T-helper 17 cell (primary cell): ENCODE measurements around the gene ENTR1. TPM values are rescaled to one million over a fixed set of nuclear protein-coding genes. Genes with fewer than 3 reads are reported as not detected.

Source experiments
- ATAC-seq: fragments of 150-1000 bp; cut with Tn5 transposase; 2 replicates; pipeline ENCODE4 v1.10.0; 2021; ENCODE audit warnings: mild to moderate bottlenecking, moderate library complexity
- DNase-seq, 3 donors: peaks; one replicate each; pipeline versions ENCODE4 v3.0.0 to v3.0.0-alpha.2; 2020 to 2021
- H3K9me3 ChIP-seq: one replicate; pipeline ENCODE4 v1.7.0; 2013; ENCODE audit warnings: low read length, mild to moderate bottlenecking; ENCODE audit not compliant: control insufficient read depth, poor library complexity, severe bottlenecking
- H3K27ac Mint-ChIP-seq: one replicate; pipeline ENCODE4 v1.8.0; 2022; ENCODE audit warnings: mild to moderate bottlenecking, moderate library complexity, mixed read lengths
- H3K27me3 Mint-ChIP-seq: one replicate; pipeline ENCODE4 v1.8.0; 2022; ENCODE audit warnings: mixed read lengths
- H3K36me3 Mint-ChIP-seq: one replicate; pipeline ENCODE4 v1.8.0; 2022; ENCODE audit warnings: low read depth, mixed read lengths
- H3K4me1 Mint-ChIP-seq: one replicate; pipeline ENCODE4 v1.8.0; 2022; ENCODE audit warnings: mild to moderate bottlenecking, mixed read lengths
- H3K4me3 Mint-ChIP-seq: one replicate; pipeline ENCODE4 v1.8.0; 2022; ENCODE audit warnings: mild to moderate bottlenecking, moderate library complexity, mixed read lengths
- total RNA-seq, 4 donors: library from RNA in 2 of 4; stranded (reverse) in 2 of 4; gene quantifications; one replicate each; pipeline ENCODE4 v1.2.3 and lab custom pipeline; 2022 to 2026

ENTR1 gene
- total RNA-seq, 2 donors from 2014 or later = 46.5 to 51.8 TPM

DNA sequence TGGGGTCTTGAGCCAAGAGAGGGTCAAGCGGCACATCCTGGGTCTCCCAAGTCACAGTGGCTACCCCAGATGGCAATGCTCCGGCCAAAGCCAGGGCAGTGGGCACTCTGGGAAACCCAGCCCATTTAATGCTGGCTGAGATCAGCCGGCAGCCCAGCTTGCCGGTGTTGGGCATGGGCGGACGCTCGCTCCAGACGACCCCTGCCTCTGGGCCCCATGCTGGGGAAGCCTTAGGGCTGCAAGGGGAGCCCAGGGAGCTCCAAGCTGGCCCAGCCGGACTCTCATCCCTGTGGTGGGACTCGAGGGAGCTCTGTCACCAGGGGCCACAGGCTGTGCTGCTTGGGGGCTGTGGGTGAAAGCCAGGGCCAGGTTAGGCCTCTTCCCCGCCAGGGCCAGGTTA, 31.0 kb downstream of the ENTR1 start:
- no peak for ATAC-seq
- H3K9me3 ChIP-seq = no peaks in the 10 kb centered on the region
- Mint-ChIP-seq H3K36me3 (no peaks in the 10 kb centered on the region), H3K27me3 (no peaks in the 10 kb centered on the region), H3K4me3 (no peak overlapping the region), H3K27ac (no peak overlapping the region), H3K4me1 (no peaks in the 10 kb centered on the region)
- DNase-seq = no peak

DNA sequence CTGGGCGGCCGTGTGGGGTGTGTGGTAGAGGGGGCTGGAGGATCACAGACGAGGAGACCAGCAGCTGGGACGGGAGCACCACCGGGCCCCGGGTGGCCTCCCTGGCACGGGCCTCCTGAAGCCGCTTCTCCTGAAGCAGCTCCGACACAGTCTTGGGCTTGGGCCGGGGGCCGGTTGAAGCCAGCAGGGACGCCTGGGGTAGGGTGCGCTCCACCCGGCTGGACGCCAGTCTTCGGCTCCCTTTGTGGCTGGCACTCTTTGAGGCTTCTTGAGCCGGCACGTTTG, 31.5 kb downstream of the ENTR1 start:
- no peaks in the 10 kb centered on the region for H3K36me3 Mint-ChIP-seq
- ATAC-seq (no peak), DNase-seq (no peak)
- no peak overlapping the region for H3K4me3 Mint-ChIP-seq
- no peaks in the 10 kb centered on the region for H3K4me1 Mint-ChIP-seq
- no peaks in the 10 kb centered on the region for H3K27me3 Mint-ChIP-seq
- H3K9me3 ChIP-seq = no peaks in the 10 kb centered on the region
- H3K27ac Mint-ChIP-seq = no peak overlapping the region

DNA sequence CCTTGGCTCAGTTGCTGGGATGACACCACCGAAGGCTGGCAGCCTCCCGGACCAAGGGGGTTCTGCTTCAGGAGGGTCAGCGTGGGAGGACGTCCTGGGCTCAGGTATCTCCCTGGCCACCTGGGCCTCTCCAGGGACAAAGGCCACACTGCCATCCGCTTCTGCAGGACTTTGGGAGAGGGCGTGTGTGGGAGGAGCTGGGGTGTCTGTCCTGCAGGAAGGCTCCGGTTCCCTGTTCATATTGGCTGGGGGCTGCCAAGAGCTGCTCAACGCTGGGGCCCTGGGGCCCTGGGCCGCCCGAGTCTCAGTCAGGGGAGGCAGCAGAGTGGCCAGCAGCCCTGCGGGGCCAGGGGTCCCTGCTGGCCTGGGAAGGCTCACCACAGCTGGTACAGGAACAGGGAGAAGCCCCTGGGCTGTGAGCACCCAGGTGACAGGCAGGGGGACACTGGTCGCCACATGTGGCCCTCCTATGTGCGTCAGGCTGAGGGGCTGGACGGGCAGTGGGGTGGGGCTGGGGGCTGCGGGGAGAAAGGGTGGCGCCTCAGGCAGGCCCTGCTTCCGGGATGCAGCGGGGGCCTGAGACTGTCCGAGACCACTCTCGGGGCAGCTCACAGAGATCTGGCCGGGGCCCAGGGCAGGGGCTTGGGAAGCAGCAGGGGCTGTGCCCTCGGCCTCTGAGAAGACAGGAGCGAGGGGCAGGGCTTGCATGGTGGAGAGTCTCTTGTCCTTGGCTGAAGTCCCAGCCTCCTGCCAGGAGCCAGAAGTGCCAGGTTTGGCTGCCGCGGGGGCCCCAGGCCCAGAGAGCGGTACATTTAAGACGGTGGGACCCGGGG, 32.0 kb downstream of the ENTR1 start:
- H3K36me3 Mint-ChIP-seq = no peaks in the 10 kb centered on the region
- H3K4me3 Mint-ChIP-seq = no peak overlapping the region
- no peak overlapping the region for H3K27ac Mint-ChIP-seq
- DNase-seq (no peak), ATAC-seq (no peak)
- H3K4me1 Mint-ChIP-seq = no peaks in the 10 kb centered on the region
- H3K9me3 ChIP-seq = no peaks in the 10 kb centered on the region
- no peaks in the 10 kb centered on the region for H3K27me3 Mint-ChIP-seq

GRCh38 chr9:136377341-136378169, 32.9 kb downstream of the ENTR1 start:
- Mint-ChIP-seq H3K4me1 (no peaks in the 10 kb centered on the region), H3K36me3 (no peaks in the 10 kb centered on the region), H3K27ac (no peak overlapping the region), H3K4me3 (no peak overlapping the region), H3K27me3 (no peaks in the 10 kb centered on the region)
- DNase-seq (no peak), ATAC-seq (no peak)
- H3K9me3 ChIP-seq = no peaks in the 10 kb centered on the region

GRCh38 chr9:136376457-136376856, 34.0 kb downstream of the ENTR1 start:
- H3K4me3 Mint-ChIP-seq = no peak overlapping the region
- no peaks in the 10 kb centered on the region for H3K36me3 Mint-ChIP-seq

GRCh38 chr9:136375096-136375495, 35.3 kb downstream of the ENTR1 start:
- no peaks in the 10 kb centered on the region for H3K27me3 Mint-ChIP-seq
- no peak for ATAC-seq
- DNase-seq = no peak
- H3K4me1 Mint-ChIP-seq = no peaks in the 10 kb centered on the region
- H3K9me3 ChIP-seq = no peaks in the 10 kb centered on the region
- H3K36me3 Mint-ChIP-seq = no peaks in the 10 kb centered on the region
- no peak overlapping the region for H3K27ac Mint-ChIP-seq
- H3K4me3 Mint-ChIP-seq = no peak overlapping the region

More at GRCh38 chr9:136376457-136376856, 34.0 kb downstream of the ENTR1 start:
- ATAC-seq = no peak
- Mint-ChIP-seq H3K4me1 (no peaks in the 10 kb centered on the region), H3K27ac (no peak overlapping the region), H3K27me3 (no peaks in the 10 kb centered on the region)
- H3K9me3 ChIP-seq = no peaks in the 10 kb centered on the region
- DNase-seq = no peak

- Mint-ChIP-seq H3K27ac (no peak overlapping the region), H3K4me3 (no peak overlapping the region), H3K27me3 (no peaks in the 10 kb centered on the region), H3K36me3 (no peaks in the 10 kb centered on the region), H3K4me1 (no peaks in the 10 kb centered on the region)
- ATAC-seq (no peak), DNase-seq (no peak)
- H3K9me3 ChIP-seq = no peaks in the 10 kb centered on the region
Measured at GRCh38 chr9:136374183-136374575, 36.2 kb downstream of the ENTR1 start.

DNA sequence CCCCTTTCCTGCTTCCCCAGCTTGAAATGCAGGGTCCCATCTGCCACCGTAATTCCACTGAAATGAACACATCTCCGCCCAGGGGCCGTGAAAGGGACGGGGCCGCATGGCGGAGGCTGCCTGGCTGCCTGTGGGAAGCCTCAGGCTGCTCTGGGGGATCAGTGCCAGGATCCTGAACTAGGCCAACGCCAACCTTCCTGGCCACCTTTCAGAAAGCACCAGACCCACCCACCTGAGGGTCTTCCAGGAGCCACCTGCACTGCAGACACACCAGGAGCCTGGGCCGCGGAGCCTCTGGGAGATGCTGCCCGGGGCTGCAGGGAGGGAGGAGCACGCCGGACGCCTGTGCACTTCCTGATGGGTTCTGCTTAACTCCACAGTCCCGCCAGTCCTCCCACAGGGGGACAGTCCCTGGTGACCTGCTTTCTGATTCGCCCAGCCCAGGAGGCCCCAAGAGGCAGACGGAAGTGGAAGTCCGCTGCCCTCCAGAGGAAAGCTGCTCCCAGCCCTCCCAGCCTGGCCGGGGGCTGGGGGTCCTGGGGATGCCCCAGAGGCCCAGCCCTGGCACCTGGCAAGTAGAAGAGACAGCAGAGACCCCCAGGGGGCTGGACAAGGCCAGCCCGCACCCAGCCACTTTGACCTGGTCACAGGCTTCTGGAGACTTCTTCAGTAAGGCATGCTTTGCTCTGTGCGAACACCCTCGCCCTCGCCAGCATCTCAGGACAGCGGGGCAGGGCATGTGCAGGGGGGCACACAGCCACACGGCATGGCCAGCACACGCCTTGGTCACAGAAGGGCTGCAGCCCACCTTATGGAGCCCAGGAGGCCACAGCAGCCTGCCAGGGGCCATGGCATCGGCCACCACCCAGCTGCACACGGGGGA, 36.9 kb downstream of the ENTR1 start, which contains the start of gene CARD9:
Gene CARD9, minus strand, starts transcription at position 370 of the 883 bp plus-strand sequence. CDS start 1,591 bp downstream, outside the sequence.
- H3K36me3 Mint-ChIP-seq = no peaks in the 10 kb centered on the region
- peak; percentile 50 for ATAC-seq
- H3K4me3 Mint-ChIP-seq = peak within 1 kb of the TSS; percentile 31
- no peak for DNase-seq
- no peaks in the 10 kb centered on the region for H3K9me3 ChIP-seq
- peak within 1 kb of the TSS; percentile 16 for H3K27ac Mint-ChIP-seq
- H3K4me1 Mint-ChIP-seq = no peaks in the 10 kb centered on the region
- no peaks in the 10 kb centered on the region for H3K27me3 Mint-ChIP-seq

DNA sequence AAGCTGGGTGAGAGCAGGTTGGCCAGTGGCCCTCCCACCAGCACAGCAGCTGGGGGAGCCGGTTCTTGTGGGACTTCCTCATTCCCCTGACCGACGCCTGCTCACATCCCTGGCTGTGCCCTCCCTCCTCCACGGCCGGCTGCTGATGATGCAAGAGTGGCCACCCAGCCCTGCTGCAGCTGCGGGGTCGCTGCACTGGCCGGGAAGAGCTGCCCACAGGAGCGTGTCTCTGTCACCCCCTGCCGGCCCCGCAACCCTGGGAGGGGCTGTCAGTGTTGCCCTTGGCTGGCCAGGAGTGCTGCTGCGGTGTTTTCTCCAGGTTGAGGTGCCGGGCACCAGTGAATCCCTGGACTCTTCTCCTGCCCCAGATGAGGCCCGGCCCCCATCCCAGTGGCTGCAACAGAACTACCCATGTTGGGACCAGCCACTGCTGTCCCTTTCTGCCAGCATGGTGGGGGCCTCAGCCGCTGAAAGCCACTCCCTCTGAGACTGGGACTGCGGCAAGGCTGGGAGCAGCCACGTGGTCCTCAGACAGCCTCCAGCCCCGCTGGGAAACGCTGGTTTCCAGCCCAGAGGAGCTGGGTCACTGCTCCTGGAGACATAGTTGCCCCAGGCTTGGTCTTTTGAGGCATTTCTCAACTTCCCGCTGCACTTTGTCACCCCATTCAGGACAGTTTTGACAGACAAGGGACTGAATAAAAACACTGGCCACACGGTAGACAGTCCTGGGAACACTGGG, 37.7 kb downstream of the ENTR1 start:
- Mint-ChIP-seq H3K27ac (peak overlapping the region; percentile 16), H3K4me1 (no peaks in the 10 kb centered on the region), H3K4me3 (peak overlapping the region; percentile 31), H3K27me3 (no peaks in the 10 kb centered on the region), H3K36me3 (no peaks in the 10 kb centered on the region)
- H3K9me3 ChIP-seq = no peaks in the 10 kb centered on the region
- ATAC-seq = no peak
- DNase-seq = no peak

- no peaks in the 10 kb centered on the region for H3K36me3 Mint-ChIP-seq
- ATAC-seq (no peak), DNase-seq (no peak)
- no peaks in the 10 kb centered on the region for H3K4me1 Mint-ChIP-seq
- no peaks in the 10 kb centered on the region for H3K9me3 ChIP-seq
- no peak overlapping the region for H3K4me3 Mint-ChIP-seq
- no peaks in the 10 kb centered on the region for H3K27me3 Mint-ChIP-seq
- H3K27ac Mint-ChIP-seq = no peak overlapping the region
Measured at GRCh38 chr9:136372006-136372405, 38.4 kb downstream of the ENTR1 start.

GRCh38 chr9:136371533-136371880, 38.9 kb downstream of the ENTR1 start:
- Mint-ChIP-seq H3K27ac (no peak overlapping the region), H3K36me3 (no peaks in the 10 kb centered on the region), H3K27me3 (no peaks in the 10 kb centered on the region), H3K4me3 (no peak overlapping the region), H3K4me1 (no peaks in the 10 kb centered on the region)
- DNase-seq (no peak), ATAC-seq (no peak)
- no peaks in the 10 kb centered on the region for H3K9me3 ChIP-seq

DNA sequence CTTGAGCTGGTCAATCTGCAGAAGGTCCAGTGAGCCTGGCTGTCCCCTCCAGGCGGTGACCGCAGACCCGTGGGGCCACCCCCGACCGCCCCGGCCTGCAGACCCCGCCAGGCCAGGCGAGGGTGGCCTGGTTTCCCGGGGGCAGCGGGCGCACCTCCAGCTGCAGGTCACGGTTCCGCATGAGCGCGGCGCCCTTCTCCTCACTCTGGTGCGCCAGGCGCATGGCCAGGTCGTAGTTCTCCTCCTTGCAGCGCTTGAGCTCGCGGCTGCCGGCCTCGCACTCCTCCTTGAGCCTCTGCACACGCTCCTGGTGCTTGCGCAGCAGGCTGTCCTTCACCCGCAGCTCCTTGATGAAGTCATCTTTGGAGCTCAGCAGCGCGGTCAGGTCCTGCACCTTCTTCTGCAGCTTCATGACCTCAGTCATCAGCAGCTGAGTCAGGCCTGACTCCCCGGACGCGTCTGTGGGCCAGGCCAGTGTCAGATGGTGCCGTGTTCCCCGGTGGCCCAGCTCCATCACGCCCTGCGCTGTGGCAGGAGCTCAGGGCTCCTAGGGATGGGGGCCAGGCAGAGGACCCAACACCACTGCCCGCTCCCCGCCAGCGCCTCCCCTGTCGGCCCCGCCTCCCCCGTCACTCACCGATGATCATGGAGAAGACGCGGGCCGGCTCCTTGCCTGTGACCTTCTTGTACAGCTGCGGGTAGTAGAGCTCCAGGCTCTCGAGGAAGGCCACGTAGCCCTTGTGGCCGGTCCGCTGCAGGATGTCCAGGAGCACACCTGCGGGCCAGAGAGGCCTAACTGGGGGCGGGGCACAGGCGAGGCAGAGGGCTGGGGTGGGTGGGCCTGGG, 39.5 kb downstream of the ENTR1 start:
- Mint-ChIP-seq H3K4me1 (peaks cover 2% of the 10 kb centered on the region), H3K27me3 (no peaks in the 10 kb centered on the region), H3K27ac (no peak overlapping the region), H3K4me3 (no peak overlapping the region), H3K36me3 (no peaks in the 10 kb centered on the region)
- no peak for DNase-seq
- no peak for ATAC-seq
- H3K9me3 ChIP-seq = no peaks in the 10 kb centered on the region
